HEK293 (cell line): ENCODE results near the gene UPP2.

Source experiments
- REPIN1 ChIP-seq: fragments of 450-650 bp; formaldehyde crosslinking; IDR thresholded peaks from 2 replicates; pipeline ENCODE4 v1.5.1; 2017; ENCODE audit warnings: missing biosample characterization, missing genetic modification characterization, low read depth
- ZBTB7A ChIP-seq: fragments of 450-650 bp; formaldehyde crosslinking; IDR thresholded peaks from 2 replicates; pipeline ENCODE4 v1.5.1; 2016; ENCODE audit warnings: low read depth, missing biosample characterization, missing genetic modification characterization
- ZNF248 ChIP-seq: fragments of 450-650 bp; formaldehyde crosslinking; IDR thresholded peaks from 2 replicates; pipeline ENCODE4 v1.5.1; 2017; ENCODE audit warnings: missing biosample characterization, missing genetic modification characterization
- ZNF266 ChIP-seq: fragments of 450-650 bp; formaldehyde crosslinking; IDR thresholded peaks from 2 replicates; pipeline ENCODE4 v1.5.1; 2016; ENCODE audit warnings: missing biosample characterization, missing genetic modification characterization, low read depth
- ZNF354C ChIP-seq: fragments of 450-650 bp; formaldehyde crosslinking; IDR thresholded peaks from 2 replicates; pipeline ENCODE4 v1.5.1; 2016; ENCODE audit warnings: missing biosample characterization, missing genetic modification characterization, low read depth, borderline replicate concordance
- ZNF366 ChIP-seq: fragments of 450-650 bp; formaldehyde crosslinking; conservative IDR thresholded peaks from 2 replicates; pipeline ENCODE4 v1.5.1; 2016; ENCODE audit warnings: missing biosample characterization, missing genetic modification characterization
- ZNF416 ChIP-seq: fragments of 450-650 bp; formaldehyde crosslinking; IDR thresholded peaks from 2 replicates; pipeline ENCODE4 v1.5.1; 2016; ENCODE audit warnings: missing biosample characterization, missing genetic modification characterization
- TF ChIP-seq, protein P1 (sequence below): fragments of 450-650 bp; formaldehyde crosslinking; IDR thresholded peaks from 2 replicates; pipeline ENCODE4 v1.5.1; 2016; ENCODE audit warnings: missing biosample characterization, missing genetic modification characterization

DNA sequence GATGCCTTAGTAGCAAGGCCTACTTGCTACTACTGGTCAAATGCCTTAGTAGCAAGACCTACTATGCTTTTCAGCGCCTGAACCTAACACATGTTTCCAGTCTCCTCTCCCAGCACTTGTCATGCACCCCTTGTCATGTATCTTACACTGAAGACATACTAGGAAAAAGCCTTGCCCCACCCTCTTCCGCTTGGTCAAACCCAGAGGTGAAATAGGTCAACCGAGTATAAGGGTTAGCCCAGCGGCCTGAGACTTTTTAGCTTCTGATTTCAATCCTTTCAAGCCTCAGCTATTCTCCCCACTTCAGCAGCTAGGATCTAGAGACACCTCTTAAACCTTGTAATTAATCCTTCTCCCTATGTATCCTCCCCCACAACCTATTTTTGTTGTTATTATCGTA, 73.3 kb downstream of the UPP2 start:
- TF ChIP-seq ZBTB7A (tag by site-specific recombination) (no peak), REPIN1 (tag by site-specific recombination) (no peak), ZNF416 (tag by site-specific recombination) (no peak), ZNF248 (no peak), ZNF354C (tag by site-specific recombination) (no peak), ZNF266 (tag by site-specific recombination) (no peak), ZNF366 (tag by site-specific recombination) (no peak)
- TF ChIP-seq, protein P1, sequence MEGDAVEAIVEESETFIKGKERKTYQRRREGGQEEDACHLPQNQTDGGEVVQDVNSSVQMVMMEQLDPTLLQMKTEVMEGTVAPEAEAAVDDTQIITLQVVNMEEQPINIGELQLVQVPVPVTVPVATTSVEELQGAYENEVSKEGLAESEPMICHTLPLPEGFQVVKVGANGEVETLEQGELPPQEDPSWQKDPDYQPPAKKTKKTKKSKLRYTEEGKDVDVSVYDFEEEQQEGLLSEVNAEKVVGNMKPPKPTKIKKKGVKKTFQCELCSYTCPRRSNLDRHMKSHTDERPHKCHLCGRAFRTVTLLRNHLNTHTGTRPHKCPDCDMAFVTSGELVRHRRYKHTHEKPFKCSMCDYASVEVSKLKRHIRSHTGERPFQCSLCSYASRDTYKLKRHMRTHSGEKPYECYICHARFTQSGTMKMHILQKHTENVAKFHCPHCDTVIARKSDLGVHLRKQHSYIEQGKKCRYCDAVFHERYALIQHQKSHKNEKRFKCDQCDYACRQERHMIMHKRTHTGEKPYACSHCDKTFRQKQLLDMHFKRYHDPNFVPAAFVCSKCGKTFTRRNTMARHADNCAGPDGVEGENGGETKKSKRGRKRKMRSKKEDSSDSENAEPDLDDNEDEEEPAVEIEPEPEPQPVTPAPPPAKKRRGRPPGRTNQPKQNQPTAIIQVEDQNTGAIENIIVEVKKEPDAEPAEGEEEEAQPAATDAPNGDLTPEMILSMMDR (tag by site-specific recombination) = no peak
